Limb (tissue), 2 donors: ENCODE results near the gene FUT4.
"Not testable (repeated sequence)": the region's sequence is repeated elsewhere in the genome, so short reads cannot be mapped to it uniquely, and the experiment has no call there.

Experiments
- DNase-seq, 2 donors: peaks; one replicate each; pipeline ENCODE4 v3.0.0-alpha.2; 2016; ENCODE audit errors: extremely low spot score in 2 of 2

The FUT4 gene

DNA sequence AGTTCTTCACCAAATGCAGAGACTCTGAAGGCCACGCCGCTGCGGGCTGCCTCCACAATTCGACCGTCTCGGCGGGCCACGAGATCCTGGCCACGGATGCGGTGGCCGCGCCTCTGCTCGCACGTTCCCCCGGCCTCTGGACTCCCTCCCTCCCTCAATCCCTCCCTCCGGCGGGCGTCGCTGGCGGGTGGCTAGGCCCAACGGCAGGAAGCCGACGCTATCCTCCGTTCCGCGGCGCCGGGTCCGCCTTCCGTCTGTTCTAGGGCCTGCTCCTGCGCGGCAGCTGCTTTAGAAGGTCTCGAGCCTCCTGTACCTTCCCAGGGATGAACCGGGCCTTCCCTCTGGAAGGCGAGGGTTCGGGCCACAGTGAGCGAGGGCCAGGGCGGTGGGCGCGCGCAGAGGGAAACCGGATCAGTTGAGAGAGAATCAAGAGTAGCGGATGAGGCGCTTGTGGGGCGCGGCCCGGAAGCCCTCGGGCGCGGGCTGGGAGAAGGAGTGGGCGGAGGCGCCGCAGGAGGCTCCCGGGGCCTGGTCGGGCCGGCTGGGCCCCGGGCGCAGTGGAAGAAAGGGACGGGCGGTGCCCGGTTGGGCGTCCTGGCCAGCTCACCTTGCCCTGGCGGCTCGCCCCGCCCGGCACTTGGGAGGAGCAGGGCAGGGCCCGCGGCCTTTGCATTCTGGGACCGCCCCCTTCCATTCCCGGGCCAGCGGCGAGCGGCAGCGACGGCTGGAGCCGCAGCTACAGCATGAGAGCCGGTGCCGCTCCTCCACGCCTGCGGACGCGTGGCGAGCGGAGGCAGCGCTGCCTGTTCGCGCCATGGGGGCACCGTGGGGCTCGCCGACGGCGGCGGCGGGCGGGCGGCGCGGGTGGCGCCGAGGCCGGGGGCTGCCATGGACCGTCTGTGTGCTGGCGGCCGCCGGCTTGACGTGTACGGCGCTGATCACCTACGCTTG is at the start of gene FUT4:
Gene FUT4 (plus strand): TSS at position 227 of the 951 bp plus-strand sequence. CDS start 213 bp downstream, at position 440.
- peak; percentile 74 to 89 for DNase-seq

- no peak for DNase-seq
These were observed 49.5 kb upstream of the FUT4 start for GRCh38 chr11:94494126-94494680.

- DNase-seq, result no peak
These were observed 43.5 kb upstream of the FUT4 start for GRCh38 chr11:94500181-94500580.

DNA sequence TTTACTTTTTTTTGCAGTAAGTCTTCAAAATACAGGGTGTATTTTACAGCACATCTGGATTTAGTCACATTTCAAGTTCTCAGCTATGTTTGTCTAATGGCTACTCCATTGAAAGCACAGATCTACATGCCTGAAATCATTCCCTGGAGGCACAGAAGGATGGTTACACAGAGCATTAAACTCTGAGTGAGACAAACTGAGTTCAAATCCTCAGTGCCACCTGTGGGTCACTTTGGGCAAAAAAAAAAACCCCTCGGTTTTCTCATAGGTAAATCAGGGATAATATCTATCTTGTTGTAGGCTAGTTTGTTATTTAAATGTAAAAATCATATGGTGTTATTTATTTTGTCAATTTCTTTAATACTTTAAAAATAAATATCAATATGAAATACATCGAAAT is 42.2 kb upstream of the FUT4 start:
- no peak for DNase-seq

DNA sequence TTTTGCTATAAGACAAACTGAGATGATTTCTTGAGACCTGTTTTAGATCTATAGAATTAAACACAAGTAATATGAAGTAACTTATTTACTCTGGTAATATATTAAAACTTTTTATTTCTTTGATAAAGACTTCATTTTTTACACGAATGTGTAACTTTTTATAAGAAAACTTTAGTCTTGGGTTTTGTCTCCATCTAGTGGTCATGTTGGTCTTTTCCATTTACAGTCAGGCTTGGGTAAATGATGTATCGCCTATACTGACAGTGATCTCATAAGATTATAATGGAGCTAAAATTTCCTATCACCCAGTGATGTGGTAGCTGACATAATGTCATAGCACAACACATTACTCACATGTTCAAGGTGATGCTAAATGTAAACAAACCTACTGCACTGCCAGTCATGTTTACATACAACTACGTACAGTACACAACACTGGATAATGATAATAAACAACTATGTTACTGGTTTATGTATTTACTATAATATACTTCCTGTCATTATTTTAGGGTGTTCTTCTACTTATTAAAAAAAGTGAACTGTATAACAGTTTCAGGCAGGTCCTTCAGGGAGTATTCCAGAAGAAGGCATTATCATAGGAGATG is 38.9 kb upstream of the FUT4 start:
- DNase-seq, result peak in 1 of 2 donors; percentile 40

DNA sequence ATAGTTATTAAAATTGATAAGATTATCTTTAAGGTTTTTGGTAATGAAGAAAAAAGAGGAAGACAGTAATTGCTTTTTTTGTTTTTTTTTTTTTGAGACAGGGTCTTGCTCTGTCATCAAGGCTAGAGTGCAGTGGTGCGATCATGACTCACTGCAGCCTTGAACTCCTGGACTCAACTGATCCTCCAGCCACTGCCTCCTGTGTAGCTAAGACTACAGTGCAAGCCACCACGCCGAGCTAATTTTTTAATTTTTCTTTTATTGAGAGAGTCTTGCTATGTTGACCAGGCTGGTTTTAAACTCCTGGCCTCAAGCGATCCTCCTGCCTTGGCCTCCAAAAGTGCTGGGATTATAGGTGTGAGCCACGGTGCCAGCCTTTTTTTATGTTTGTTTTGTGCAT is 37.2 kb upstream of the FUT4 start:
- DNase-seq, result not testable (repeated sequence)

- no peak for DNase-seq
These were observed 36.2 kb upstream of the FUT4 start for GRCh38 chr11:94507485-94507884.

DNA sequence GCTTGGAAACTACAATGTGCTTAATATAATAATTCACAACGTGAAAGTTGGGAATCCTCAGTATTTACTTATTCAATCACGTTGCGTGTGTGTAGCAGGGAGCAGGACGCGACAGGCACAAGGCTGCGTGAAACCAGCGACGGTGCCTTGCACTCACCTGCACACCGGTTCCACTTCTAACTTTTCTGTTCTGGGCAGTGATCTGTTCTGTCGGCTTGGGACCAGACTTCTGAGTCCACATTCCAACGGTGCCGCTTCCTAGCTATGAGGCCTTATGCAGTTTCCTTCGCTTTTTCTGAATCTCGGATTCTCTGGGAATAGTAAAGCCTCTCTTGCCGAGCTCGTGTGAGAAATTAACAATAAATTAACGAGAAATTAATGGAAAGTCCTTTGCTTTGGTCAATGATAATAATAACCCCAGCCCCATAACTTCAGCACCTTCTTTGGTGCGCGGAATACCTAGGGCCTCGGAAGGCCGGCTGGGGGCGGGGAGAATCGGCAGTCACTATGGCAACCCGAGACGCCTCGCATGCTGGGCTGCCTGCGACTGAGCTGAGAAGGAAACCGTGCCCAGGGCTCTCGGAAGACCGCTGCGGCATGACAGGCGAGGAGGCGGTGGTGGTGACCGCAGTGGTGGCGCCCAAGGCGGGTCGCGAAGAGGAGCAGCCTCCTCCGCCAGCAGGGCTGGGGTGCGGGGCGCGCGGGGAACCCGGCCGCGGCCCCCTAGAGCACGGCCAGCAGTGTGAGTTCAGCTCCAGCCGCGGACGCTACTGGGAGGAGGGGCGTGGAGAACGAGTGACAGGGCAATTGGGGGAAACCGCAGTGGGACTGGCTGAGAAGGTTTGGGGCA is 31.6 kb upstream of the FUT4 start, which contains the start of gene C11orf97:
Gene C11orf97 (plus strand): TSS at position 530 of the 850 bp plus-strand sequence. CDS start 68 bp downstream, at position 598.
- DNase-seq, result peak; percentile 34 to 76

- no peak for DNase-seq
These were observed 30.6 kb upstream of the FUT4 start for GRCh38 chr11:94513091-94513490.

- DNase-seq, result no peak
These were observed 28.3 kb upstream of the FUT4 start for GRCh38 chr11:94515398-94515797.

DNA sequence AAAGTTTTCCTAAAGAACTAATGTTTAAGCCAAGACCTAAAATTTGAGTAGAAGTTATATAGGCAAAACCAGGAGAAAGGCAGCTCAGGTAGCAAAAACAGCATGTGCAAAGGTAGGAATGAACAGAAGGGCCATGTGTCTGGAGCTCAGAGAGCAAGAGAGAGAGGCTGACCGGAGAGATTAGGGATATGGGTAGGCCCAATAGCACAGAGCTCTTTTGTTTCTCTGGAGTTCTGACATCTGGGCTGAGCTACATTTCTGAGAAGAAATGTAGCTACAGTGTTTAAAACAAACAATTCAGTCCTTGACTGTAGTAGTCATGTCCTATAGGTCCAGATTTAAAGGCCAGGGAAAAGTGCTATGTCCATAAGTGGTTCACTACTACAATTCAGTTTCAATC is 27.0 kb upstream of the FUT4 start:
- DNase-seq, result no peak

DNA sequence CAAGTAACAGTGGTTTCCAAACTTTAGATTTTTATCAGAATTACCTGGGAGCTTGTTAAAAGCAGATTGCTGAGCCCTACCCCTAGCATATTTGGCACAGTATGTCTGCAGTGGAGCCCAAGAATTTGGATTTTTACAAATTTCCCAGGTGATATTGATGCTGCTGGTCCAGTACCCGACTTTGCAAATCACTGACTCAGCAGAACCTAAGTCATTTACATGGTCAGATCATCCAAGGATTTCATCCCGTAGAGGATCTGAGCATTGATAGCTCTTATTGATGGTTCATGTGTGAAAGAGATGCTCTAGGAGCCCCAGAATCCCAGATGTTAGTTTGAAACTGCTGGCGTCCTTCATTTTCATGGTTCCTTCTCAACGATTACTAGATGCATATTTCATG is 25.4 kb upstream of the FUT4 start:
- DNase-seq, result no peak

DNA sequence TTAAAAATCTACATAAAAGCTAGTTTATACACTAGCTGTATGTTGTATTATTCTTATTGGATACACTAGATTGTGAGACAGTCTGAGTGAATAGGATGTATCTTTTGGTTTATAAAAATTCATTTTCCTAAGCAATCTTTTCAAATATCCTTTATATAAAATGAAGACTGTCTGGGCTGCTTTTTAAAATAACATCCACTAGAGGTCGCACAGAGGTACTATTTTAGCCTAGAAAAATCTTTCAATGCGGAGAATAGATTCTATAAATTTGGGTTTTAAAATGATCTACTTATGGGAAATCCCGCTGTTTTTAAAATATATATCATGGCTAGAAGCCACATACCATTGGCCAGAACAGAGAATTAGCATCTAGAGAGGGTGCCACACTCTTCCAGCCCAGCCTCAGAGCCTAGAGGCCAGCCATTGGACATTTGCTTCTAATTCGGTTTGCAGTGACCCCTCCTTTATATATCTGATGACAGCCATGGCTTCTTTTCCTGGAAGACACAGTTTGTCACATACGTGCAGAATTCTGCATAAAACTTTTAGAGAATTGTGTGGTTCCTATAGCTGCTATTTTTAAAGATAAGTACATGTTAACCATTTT is 24.1 kb upstream of the FUT4 start:
- peak in 1 of 2 donors; percentile 74 for DNase-seq

- no peak for DNase-seq
These were observed 22.0 kb upstream of the FUT4 start for GRCh38 chr11:94521684-94522083.

DNA sequence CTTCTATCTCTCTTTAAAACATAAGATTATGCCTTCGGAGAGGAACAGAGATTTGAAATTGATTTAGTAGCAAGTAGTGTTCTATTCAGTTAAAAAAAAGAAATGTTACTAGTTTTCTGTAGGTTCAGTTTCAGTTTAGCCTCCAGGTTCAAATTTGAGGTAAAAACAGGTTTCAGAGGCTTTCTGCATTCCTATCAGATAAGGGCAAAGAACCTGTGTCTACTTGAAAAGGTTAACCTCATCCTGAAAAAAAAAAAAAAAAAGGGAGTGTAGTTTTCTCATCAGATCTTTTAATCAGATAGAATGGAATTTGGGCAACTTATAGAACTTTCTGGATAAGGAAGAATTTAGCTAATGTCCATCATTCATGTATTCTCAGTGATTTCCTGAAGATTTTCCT is 19.4 kb upstream of the FUT4 start:
- no peak for DNase-seq

GRCh38 chr11:94525546-94526324 is 18.0 kb upstream of the FUT4 start:
- peak; percentile 38 to 68 for DNase-seq

DNA sequence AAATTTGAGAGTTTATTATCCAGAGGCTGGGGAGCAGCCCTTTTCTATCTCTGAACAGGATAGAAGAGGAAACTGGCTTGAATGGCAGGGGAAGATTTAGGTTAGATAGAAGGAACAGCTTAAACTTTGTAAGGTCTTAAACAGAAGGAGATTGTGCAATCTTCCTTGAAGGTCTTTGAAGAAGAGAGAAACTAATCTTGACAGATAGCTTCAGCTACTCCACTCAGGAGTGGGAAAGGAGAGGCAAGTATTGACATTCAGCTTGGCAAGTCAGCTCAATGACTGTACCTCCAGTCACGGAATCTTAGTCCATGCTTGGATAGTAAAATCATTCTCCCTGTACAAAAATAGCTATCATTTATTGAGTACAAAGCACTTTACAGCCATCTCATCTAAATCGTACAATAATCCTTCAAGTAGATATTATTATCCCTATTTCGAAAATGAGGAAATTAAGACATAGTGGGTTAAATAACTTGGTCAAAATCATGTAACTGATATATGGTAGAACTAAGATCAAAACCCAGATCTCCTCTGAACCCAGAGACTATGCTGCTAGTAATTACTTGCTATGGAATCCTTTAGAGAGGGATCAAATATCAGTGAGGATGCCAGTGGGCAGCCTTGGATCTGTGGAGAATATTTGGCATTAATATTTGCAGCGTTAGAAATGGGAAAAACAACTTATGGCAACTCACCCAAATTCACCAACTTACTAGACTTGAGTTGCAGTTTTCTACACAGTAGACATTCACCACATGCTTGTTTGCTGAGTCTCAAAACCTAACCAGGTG is 16.9 kb upstream of the FUT4 start:
- DNase-seq, result no peak

DNA sequence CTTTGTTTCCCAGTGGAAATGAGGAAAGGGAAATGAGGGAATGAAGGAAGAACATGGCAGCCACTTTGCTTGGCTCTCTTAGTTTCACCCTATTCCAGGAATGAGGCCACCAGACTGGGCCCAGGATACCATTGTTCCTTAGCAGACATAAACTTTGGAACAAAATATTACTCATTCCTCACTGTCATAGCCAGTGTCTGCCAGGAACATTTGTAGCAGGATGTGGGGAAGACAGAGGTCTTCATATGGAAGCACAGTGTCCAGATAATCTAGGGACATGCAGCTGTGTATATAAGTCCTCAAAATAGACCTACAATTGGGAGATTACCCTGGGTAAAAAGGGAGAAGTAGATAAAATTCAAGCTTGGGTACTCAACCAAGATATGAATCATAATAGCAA is 15.2 kb upstream of the FUT4 start:
- no peak for DNase-seq

- DNase-seq, result no peak
These were observed 11.5 kb upstream of the FUT4 start for GRCh38 chr11:94532211-94532610.
